ENCODE measurements around the gene SLBP.

DNA sequence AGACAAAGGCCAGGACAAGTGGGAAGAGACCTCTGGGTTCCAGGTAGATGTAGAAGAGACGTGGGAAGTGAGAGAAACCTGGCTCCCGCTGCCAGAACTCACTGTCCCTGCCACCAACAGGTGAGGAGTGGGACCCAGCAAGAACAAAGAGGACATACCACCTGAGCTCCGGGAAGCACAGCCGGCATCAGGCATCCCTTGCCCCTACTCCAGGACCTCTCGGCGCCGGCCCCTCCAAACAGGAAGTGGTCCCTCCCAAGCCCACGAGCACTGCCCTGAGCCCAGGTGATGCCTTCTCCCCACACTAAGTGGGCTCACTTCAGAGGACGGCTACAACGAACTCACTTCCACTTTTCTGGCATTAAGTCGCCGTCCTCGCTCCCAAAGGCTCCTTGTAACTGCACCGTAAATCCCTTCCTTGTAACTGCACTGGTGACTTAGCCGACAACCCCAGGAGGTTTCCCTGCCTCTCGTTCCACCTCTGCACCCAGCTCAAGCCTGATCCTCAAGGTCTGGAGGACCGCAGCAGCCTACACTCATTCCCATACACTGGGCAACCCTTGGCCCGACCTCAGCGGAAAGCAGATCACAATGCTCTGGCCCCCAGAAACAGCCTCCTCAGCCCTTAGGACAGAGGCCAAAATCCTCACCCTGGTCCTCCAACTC is 36.9 kb downstream of the SLBP start:
- TF ChIP-seq, protein P1, sequence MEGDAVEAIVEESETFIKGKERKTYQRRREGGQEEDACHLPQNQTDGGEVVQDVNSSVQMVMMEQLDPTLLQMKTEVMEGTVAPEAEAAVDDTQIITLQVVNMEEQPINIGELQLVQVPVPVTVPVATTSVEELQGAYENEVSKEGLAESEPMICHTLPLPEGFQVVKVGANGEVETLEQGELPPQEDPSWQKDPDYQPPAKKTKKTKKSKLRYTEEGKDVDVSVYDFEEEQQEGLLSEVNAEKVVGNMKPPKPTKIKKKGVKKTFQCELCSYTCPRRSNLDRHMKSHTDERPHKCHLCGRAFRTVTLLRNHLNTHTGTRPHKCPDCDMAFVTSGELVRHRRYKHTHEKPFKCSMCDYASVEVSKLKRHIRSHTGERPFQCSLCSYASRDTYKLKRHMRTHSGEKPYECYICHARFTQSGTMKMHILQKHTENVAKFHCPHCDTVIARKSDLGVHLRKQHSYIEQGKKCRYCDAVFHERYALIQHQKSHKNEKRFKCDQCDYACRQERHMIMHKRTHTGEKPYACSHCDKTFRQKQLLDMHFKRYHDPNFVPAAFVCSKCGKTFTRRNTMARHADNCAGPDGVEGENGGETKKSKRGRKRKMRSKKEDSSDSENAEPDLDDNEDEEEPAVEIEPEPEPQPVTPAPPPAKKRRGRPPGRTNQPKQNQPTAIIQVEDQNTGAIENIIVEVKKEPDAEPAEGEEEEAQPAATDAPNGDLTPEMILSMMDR (IDR thresholded peaks at IDR 0.05): no peak
- TF ChIP-seq POLR2A (IDR thresholded peaks at IDR 0.05): no peak
